Thoracic aorta (tissue), 2 donors: ENCODE measurements around the gene SMIM44. TPM values are rescaled to one million over a fixed set of nuclear protein-coding genes. Genes with fewer than 3 reads are reported as not detected.
"Not testable (repeated sequence)": the region's sequence is repeated elsewhere in the genome, so short reads cannot be mapped to it uniquely, and the experiment has no call there.

Source experiments
- ATAC-seq: fragments of 150-250 bp; one replicate; pipeline ENCODE4 v1.8.0; 2017; ENCODE audit warnings: low read depth; ENCODE audit not compliant: insufficient number of reproducible peaks, low FRiP score
- DNase-seq: peaks from one replicate; pipeline ENCODE4 v3.0.0-alpha.2; 2020; ENCODE audit warnings: low spot score
- H3K27ac ChIP-seq, 2 donors: fragments of 200-600 bp; sonication (generic); 1 replicate in 1 of 2; 2 replicates in 1 of 2; pipeline ENCODE4 v1.5.1; 2016; ENCODE audit warnings: mild to moderate bottlenecking in 2 of 2, moderate library complexity in 2 of 2
- H3K27me3 ChIP-seq: fragments of 200-600 bp; sonication (generic); replicated peaks from 2 replicates; pipeline ENCODE4 v1.6.0; 2016; ENCODE audit warnings: mild to moderate bottlenecking; ENCODE audit not compliant: insufficient read depth
- H3K36me3 ChIP-seq: fragments of 200-600 bp; sonication (generic); one replicate; pipeline ENCODE4 v1.5.1; 2016
- H3K4me1 ChIP-seq, 2 donors: fragments of 200-600 bp; sonication (generic); 1 replicate in 1 of 2; 2 replicates in 1 of 2; pipeline versions ENCODE4 v1.5.1 to v1.6.0; 2016; ENCODE audit warnings: low read depth in 2 of 2, mild to moderate bottlenecking in 1 of 2; ENCODE audit not compliant: control insufficient read depth in 1 of 2
- H3K4me3 ChIP-seq: fragments of 200-600 bp; sonication (generic); 2 replicates; pipeline ENCODE4 v1.5.1; 2016; ENCODE audit warnings: mild to moderate bottlenecking
- H3K9me3 ChIP-seq: fragments of 200-600 bp; sonication (generic); 2 replicates; pipeline ENCODE4 v1.5.1; 2016
- total RNA-seq, 2 donors: library from RNA; depleted of rRNA; stranded (reverse); fragments of >200 nt; gene quantifications; one replicate each; pipeline versions ENCODE4 v1.1.0 to v1.2.3, GENCODE V29; 2016
- TF ChIP-seq, protein P1 (sequence below): fragments of 200-600 bp; sonication (generic); IDR thresholded peaks from one replicate; pipeline ENCODE4 v1.5.1; 2019; ENCODE audit warnings: antibody characterized with exemption

Gene SMIM44
- total RNA-seq, 2 donors from 2014 or later = not detected

DNA sequence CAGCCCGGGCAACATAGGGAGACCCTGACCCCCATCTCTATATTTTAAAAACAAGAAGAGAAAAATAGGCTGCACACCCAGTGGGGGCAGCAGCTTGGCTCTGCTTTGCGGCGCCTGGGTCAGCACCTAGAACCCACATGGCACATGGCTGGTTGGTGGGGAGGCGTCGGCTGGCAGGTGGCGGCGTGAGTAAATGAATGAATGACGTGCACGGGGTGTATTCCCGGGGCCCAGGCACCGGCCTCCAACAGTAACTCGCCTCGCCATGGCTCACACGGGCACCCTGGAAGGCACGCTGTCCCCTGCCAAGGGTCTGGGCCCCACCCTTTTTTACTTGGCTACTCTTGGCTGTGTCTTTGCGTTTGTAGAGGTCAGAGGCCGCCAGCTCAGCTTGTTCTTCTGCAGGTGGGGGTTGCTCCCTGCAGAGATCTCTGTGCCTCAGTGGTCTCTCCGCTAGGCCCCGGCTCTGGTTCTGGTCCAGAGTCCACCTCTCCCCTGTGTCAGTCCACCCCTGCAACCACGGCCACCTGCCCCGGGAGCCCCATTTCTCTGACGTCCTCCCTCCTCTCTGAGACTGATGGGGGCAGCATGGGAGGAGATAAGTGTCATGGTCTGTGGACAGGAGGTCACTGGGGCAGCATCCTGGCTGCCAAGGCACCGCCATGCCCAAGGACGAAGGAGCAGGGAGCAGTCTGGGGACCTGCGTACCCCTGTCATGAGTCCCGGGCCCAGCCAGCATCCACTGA, 28.4 kb upstream of the SMIM44 start:
- DNase-seq = no peak
- H3K27ac ChIP-seq = no peak overlapping the region

DNA sequence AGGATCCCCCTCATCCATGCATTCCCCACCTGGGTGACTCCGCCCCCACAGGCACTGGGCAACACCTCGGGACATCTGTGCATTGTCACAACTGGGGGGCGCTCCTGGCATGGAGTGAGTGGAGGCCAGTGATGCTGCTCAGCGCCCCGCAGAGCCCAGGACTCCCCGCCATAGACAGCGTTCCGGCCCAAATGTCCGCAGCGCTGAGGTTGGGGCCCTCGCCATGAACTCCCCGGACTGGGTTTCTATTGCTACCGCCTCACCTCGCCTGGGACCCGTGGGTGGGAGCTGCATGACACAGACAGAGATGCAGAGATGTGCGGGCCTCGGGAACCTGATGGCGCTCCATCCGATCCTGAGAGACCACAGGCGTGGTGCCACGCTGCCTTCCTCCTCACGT, 27.5 kb upstream of the SMIM44 start:
- no peak overlapping the region for H3K27ac ChIP-seq
- no peaks in the 10 kb centered on the region for H3K27me3 ChIP-seq
- ATAC-seq (no peak), DNase-seq (no peak)
- TF ChIP-seq, protein P1, sequence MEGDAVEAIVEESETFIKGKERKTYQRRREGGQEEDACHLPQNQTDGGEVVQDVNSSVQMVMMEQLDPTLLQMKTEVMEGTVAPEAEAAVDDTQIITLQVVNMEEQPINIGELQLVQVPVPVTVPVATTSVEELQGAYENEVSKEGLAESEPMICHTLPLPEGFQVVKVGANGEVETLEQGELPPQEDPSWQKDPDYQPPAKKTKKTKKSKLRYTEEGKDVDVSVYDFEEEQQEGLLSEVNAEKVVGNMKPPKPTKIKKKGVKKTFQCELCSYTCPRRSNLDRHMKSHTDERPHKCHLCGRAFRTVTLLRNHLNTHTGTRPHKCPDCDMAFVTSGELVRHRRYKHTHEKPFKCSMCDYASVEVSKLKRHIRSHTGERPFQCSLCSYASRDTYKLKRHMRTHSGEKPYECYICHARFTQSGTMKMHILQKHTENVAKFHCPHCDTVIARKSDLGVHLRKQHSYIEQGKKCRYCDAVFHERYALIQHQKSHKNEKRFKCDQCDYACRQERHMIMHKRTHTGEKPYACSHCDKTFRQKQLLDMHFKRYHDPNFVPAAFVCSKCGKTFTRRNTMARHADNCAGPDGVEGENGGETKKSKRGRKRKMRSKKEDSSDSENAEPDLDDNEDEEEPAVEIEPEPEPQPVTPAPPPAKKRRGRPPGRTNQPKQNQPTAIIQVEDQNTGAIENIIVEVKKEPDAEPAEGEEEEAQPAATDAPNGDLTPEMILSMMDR = no peak
- no peak overlapping the region for H3K4me3 ChIP-seq
- H3K36me3 ChIP-seq = peaks cover 11% of the 10 kb centered on the region
- peaks cover 0 to 22% of the 10 kb centered on the region in 2 donors for H3K4me1 ChIP-seq
- no peaks in the 10 kb centered on the region for H3K9me3 ChIP-seq

More for the DNA sequence above, 28.4 kb upstream of the SMIM44 start:
- Histone ChIP-seq H3K4me1 (peaks cover 0 to 26% of the 10 kb centered on the region in 2 donors), H3K36me3 (peaks cover 11% of the 10 kb centered on the region), H3K27me3 (no peaks in the 10 kb centered on the region), H3K4me3 (no peak overlapping the region), H3K9me3 (no peaks in the 10 kb centered on the region)
- TF ChIP-seq, protein P1 = no peak
- no peak for ATAC-seq

GRCh38 chr19:3509566-3509989, 26.3 kb upstream of the SMIM44 start:
- no peak overlapping the region for H3K27ac ChIP-seq
- H3K36me3 ChIP-seq = peaks cover 11% of the 10 kb centered on the region
- H3K4me3 ChIP-seq = no peak overlapping the region
- TF ChIP-seq, protein P1 = no peak
- no peaks in the 10 kb centered on the region for H3K9me3 ChIP-seq
- no peaks in the 10 kb centered on the region for H3K27me3 ChIP-seq
- ATAC-seq = no peak
- peaks cover 3 to 27% of the 10 kb centered on the region in 2 donors for H3K4me1 ChIP-seq
- DNase-seq = no peak

- H3K27me3 ChIP-seq = no peaks in the 10 kb centered on the region
- H3K27ac ChIP-seq = no peak overlapping the region
- no peak for DNase-seq
- H3K9me3 ChIP-seq = no peaks in the 10 kb centered on the region
- no peak for ATAC-seq
- peaks cover 3 to 27% of the 10 kb centered on the region in 2 donors for H3K4me1 ChIP-seq
- H3K4me3 ChIP-seq = no peak overlapping the region
- peaks cover 11% of the 10 kb centered on the region for H3K36me3 ChIP-seq
- TF ChIP-seq, protein P1 = no peak
Measured at GRCh38 chr19:3508771-3509535, 25.7 kb upstream of the SMIM44 start.

- Histone ChIP-seq H3K36me3 (peaks cover 11% of the 10 kb centered on the region), H3K4me3 (peak overlapping the region; percentile 91), H3K4me1 (peaks cover 3 to 27% of the 10 kb centered on the region in 2 donors)
- not testable (repeated sequence) for H3K27me3 ChIP-seq, H3K27ac ChIP-seq, H3K9me3 ChIP-seq, ATAC-seq, DNase-seq
Measured at GRCh38 chr19:3508121-3508661, 24.9 kb upstream of the SMIM44 start.
